Uterus (tissue), 2 donors: Measurements from ENCODE around the gene PACS1.

ENCODE experiments used
- POLR2A ChIP-seq, 2 donors: fragments of 450-650 bp; IDR thresholded peaks; one replicate each; pipeline ENCODE4 v1.6.1; 2016; ENCODE audit warnings: antibody characterized with exemption in 2 of 2, mild to moderate bottlenecking in 1 of 2, moderate library complexity in 1 of 2
- TF ChIP-seq, protein P1 (sequence below), 4 experiments: fragments of 200-600 bp in 2 of 4; fragments of 450-650 bp in 2 of 4; sonication (generic) in 2 of 4; IDR thresholded peaks; one replicate each; pipeline ENCODE4 v1.5.1; 2016 to 2019; ENCODE audit warnings: antibody characterized with exemption in 4 of 4, mild to moderate bottlenecking in 2 of 4, moderate library complexity in 1 of 4

- TF ChIP-seq, protein P1, sequence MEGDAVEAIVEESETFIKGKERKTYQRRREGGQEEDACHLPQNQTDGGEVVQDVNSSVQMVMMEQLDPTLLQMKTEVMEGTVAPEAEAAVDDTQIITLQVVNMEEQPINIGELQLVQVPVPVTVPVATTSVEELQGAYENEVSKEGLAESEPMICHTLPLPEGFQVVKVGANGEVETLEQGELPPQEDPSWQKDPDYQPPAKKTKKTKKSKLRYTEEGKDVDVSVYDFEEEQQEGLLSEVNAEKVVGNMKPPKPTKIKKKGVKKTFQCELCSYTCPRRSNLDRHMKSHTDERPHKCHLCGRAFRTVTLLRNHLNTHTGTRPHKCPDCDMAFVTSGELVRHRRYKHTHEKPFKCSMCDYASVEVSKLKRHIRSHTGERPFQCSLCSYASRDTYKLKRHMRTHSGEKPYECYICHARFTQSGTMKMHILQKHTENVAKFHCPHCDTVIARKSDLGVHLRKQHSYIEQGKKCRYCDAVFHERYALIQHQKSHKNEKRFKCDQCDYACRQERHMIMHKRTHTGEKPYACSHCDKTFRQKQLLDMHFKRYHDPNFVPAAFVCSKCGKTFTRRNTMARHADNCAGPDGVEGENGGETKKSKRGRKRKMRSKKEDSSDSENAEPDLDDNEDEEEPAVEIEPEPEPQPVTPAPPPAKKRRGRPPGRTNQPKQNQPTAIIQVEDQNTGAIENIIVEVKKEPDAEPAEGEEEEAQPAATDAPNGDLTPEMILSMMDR (IDR thresholded peaks at IDR 0.05) = no peak
- TF ChIP-seq POLR2A (IDR thresholded peaks at IDR 0.05) = no peak
Observed at GRCh38 chr11:66190786-66191185, 120.7 kb downstream of the PACS1 start.
